RWPE2 (cell line): ENCODE results near the gene HIVEP3.

Source experiments
- ATAC-seq: fragments of 200-7000 bp; cut with Tn5 transposase; 3 replicates; pipeline ENCODE4 v1.9.1; 2021; ENCODE audit warnings: low read depth
- DNase-seq: peaks from one replicate; pipeline ENCODE4 v3.0.0-alpha.2; 2020; ENCODE audit warnings: low spot score
- H3K27ac ChIP-seq: fragments of 450-650 bp; 2 replicates; pipeline ENCODE4 v1.5.1; 2017; ENCODE audit warnings: mild to moderate bottlenecking; ENCODE audit not compliant: poor library complexity, severe bottlenecking
- H3K27me3 ChIP-seq: fragments of 250-450 bp; sonication (Bioruptor Pico); 2 replicates; pipeline ENCODE4 v1.5.1; 2021; ENCODE audit warnings: mild to moderate bottlenecking, moderate library complexity; ENCODE audit not compliant: insufficient read depth, poor library complexity, severe bottlenecking
- H3K36me3 ChIP-seq: fragments of 250-450 bp; sonication (Bioruptor Pico); 2 replicates; pipeline ENCODE4 v1.5.1; 2020; ENCODE audit warnings: low read depth, mild to moderate bottlenecking, moderate library complexity
- H3K4me1 ChIP-seq: fragments of 250-450 bp; sonication (Bioruptor Pico); 2 replicates; pipeline ENCODE4 v1.5.1; 2021; ENCODE audit warnings: mild to moderate bottlenecking, moderate library complexity; ENCODE audit not compliant: insufficient read depth, poor library complexity, severe bottlenecking
- H3K4me3 ChIP-seq: fragments of 250-450 bp; sonication (Bioruptor Pico); 2 replicates; pipeline ENCODE4 v1.5.1; 2021; ENCODE audit warnings: mild to moderate bottlenecking, moderate library complexity; ENCODE audit not compliant: severe bottlenecking
- H3K9me3 ChIP-seq: fragments of 250-450 bp; sonication (Bioruptor Pico); 2 replicates; pipeline ENCODE4 v1.5.1; 2021; ENCODE audit warnings: mild to moderate bottlenecking, moderate library complexity; ENCODE audit not compliant: severe bottlenecking
- TF ChIP-seq, protein P1 (sequence below): fragments of 450-650 bp; IDR thresholded peaks from one replicate; pipeline ENCODE4 v1.5.1; 2017; ENCODE audit warnings: mild to moderate bottlenecking, moderate library complexity; ENCODE audit not compliant: poor library complexity, severe bottlenecking

The HIVEP3 gene

DNA sequence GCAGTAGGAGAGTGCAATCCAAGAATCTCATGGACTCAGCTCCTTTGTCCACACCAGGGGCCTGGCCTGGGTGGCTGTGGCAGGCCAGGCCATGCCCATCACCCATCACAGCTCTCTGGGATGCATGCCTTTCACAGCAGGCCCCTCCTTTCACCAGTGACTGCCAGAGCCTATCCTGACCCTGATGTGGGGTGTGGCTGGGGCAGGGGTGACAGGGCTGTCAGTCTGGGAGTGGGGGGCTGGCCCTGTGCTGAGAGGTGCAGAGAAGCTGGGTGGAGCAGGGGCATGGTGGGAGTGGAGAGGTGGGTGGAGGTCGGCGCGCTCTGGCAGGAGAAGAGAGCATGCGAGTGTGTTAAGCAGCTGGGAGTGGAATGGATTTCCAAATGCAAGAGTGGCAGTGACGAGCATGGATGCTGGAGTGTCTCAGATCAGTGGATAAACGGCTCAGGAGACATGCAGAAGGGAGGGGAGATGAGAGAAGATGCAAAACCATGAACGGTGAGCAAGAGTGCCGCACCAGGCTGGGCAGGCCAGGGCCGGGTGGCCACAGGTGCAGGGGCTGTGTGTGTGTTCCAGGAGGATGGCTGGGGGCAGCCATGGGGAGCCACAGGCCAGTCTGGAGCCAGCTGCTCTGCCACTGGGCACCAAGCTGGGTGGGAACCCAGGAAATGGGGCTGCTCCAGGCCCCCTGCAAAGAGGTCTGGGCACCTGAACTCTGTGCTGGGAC is 394.6 kb downstream of the HIVEP3 start:
- Histone ChIP-seq H3K27me3 (no peaks in the 10 kb centered on the region), H3K9me3 (no peaks in the 10 kb centered on the region), H3K36me3 (no peaks in the 10 kb centered on the region), H3K4me1 (no peaks in the 10 kb centered on the region), H3K4me3 (no peak overlapping the region), H3K27ac (no peak overlapping the region)
- ATAC-seq (no peak), DNase-seq (no peak)
- TF ChIP-seq, protein P1, sequence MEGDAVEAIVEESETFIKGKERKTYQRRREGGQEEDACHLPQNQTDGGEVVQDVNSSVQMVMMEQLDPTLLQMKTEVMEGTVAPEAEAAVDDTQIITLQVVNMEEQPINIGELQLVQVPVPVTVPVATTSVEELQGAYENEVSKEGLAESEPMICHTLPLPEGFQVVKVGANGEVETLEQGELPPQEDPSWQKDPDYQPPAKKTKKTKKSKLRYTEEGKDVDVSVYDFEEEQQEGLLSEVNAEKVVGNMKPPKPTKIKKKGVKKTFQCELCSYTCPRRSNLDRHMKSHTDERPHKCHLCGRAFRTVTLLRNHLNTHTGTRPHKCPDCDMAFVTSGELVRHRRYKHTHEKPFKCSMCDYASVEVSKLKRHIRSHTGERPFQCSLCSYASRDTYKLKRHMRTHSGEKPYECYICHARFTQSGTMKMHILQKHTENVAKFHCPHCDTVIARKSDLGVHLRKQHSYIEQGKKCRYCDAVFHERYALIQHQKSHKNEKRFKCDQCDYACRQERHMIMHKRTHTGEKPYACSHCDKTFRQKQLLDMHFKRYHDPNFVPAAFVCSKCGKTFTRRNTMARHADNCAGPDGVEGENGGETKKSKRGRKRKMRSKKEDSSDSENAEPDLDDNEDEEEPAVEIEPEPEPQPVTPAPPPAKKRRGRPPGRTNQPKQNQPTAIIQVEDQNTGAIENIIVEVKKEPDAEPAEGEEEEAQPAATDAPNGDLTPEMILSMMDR: no peak

DNA sequence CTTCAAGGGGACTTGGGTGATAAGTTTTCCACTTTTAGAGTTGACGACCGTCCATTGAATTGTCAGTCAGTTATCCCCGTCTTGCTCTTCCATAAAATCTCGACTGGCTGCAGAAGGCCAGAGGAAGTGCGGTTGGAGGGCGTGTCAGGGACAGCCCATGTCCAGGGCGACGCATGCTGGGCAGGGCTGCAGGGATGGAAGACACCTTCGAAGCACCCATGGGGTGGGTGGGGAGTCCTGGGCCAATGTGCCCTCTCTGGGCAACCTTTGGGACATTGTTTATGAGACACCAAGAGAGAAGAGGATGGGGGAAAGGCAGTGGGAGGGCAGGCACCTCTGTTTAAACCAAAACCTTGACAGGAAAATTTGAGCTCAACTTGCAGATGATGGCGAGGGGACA is 395.7 kb downstream of the HIVEP3 start:
- DNase-seq: no peak
- Histone ChIP-seq H3K4me1 (no peaks in the 10 kb centered on the region), H3K4me3 (no peak overlapping the region), H3K9me3 (no peaks in the 10 kb centered on the region), H3K36me3 (no peaks in the 10 kb centered on the region), H3K27ac (no peak overlapping the region), H3K27me3 (no peaks in the 10 kb centered on the region)
- TF ChIP-seq, protein P1: no peak
- ATAC-seq: no peak

- TF ChIP-seq, protein P1: no peak
- H3K27ac ChIP-seq: no peak overlapping the region
- no peak for DNase-seq
- H3K4me1 ChIP-seq: no peaks in the 10 kb centered on the region
- H3K9me3 ChIP-seq: no peaks in the 10 kb centered on the region
- H3K27me3 ChIP-seq: no peaks in the 10 kb centered on the region
- H3K36me3 ChIP-seq: no peaks in the 10 kb centered on the region
- H3K4me3 ChIP-seq: no peak overlapping the region
- ATAC-seq: no peak
Measured at GRCh38 chr1:41521766-41522165, 397.0 kb downstream of the HIVEP3 start.

- no peak overlapping the region for H3K4me3 ChIP-seq
- no peaks in the 10 kb centered on the region for H3K36me3 ChIP-seq
- H3K9me3 ChIP-seq: no peaks in the 10 kb centered on the region
- no peak for ATAC-seq
- TF ChIP-seq, protein P1: no peak
- no peaks in the 10 kb centered on the region for H3K4me1 ChIP-seq
- no peak overlapping the region for H3K27ac ChIP-seq
- DNase-seq: no peak
- no peaks in the 10 kb centered on the region for H3K27me3 ChIP-seq
Measured at GRCh38 chr1:41520951-41521752, 397.6 kb downstream of the HIVEP3 start.
